HEK293T (cell line): ENCODE measurements around the gene CDH15.

ENCODE experiments used
- CTCF ChIA-PET: fragments of 350-600 bp; formaldehyde crosslinking; extraction: SDS; loops from one replicate; lab custom pipeline; 2021; ENCODE audit warnings: antibody characterized with exemption, inconsistent platforms; lab: Yijun Ruan, JAX
- POLR2A ChIA-PET: fragments of 350-600 bp; formaldehyde crosslinking; extraction: SDS; loops from one replicate; lab custom pipeline; 2020; ENCODE audit warnings: antibody characterized with exemption, inconsistent platforms; lab: Yijun Ruan, JAX
- DNase-seq: peaks from one replicate; pipeline ENCODE4 v3.0.0; 2012; ENCODE audit warnings: mixed read lengths; ENCODE audit errors: extremely low spot score
- ARNT ChIP-seq: fragments of 450-650 bp; IDR thresholded peaks from 2 replicates; pipeline ENCODE4 v1.6.1; 2017; ENCODE audit warnings: mild to moderate bottlenecking
- BHLHE40 ChIP-seq: fragments of 450-650 bp; IDR thresholded peaks from 2 replicates; pipeline ENCODE4 v1.6.1; 2016; ENCODE audit warnings: mild to moderate bottlenecking, moderate library complexity, borderline replicate concordance
- CTBP1 ChIP-seq: fragments of 450-650 bp; IDR thresholded peaks from 2 replicates; pipeline ENCODE4 v1.6.1; 2016; ENCODE audit warnings: borderline replicate concordance
- ELF4 ChIP-seq: fragments of 450-650 bp; IDR thresholded peaks from 2 replicates; pipeline ENCODE4 v1.6.1; 2017; ENCODE audit warnings: antibody characterized with exemption
- FOXA1 ChIP-seq: fragments of 450-650 bp; IDR thresholded peaks from 2 replicates; pipeline ENCODE4 v1.6.1; 2016; ENCODE audit warnings: mild to moderate bottlenecking
- FOXK2 ChIP-seq: fragments of 450-650 bp; IDR thresholded peaks from 2 replicates; pipeline ENCODE4 v1.6.1; 2016; ENCODE audit warnings: mild to moderate bottlenecking
- FOXM1 ChIP-seq: fragments of 450-650 bp; IDR thresholded peaks from 2 replicates; pipeline ENCODE4 v1.6.1; 2017; ENCODE audit warnings: mild to moderate bottlenecking, borderline replicate concordance
- HDGF ChIP-seq: fragments of 450-650 bp; IDR thresholded peaks from 2 replicates; pipeline ENCODE4 v1.6.1; 2017; ENCODE audit warnings: antibody characterized with exemption, borderline replicate concordance
- L3MBTL2 ChIP-seq: fragments of 450-650 bp; conservative IDR thresholded peaks from 2 replicates; pipeline ENCODE4 v1.6.1; 2016; ENCODE audit warnings: mild to moderate bottlenecking
- LEF1 ChIP-seq: fragments of 450-650 bp; IDR thresholded peaks from 2 replicates; pipeline ENCODE4 v1.6.1; 2017; ENCODE audit warnings: mild to moderate bottlenecking, borderline replicate concordance
- NFRKB ChIP-seq: fragments of 450-650 bp; IDR thresholded peaks from 2 replicates; pipeline ENCODE4 v1.6.1; 2016; ENCODE audit warnings: mild to moderate bottlenecking, moderate library complexity
- SP1 ChIP-seq: fragments of 450-650 bp; IDR thresholded peaks from 2 replicates; pipeline ENCODE4 v1.6.1; 2017
- SUZ12 ChIP-seq: fragments of 450-650 bp; IDR thresholded peaks from 2 replicates; pipeline ENCODE4 v1.6.1; 2016; ENCODE audit warnings: mild to moderate bottlenecking
- TARDBP ChIP-seq: fragments of 450-650 bp; IDR thresholded peaks from 2 replicates; pipeline ENCODE4 v1.6.1; 2016
- ZNF384 ChIP-seq: fragments of 450-650 bp; IDR thresholded peaks from 2 replicates; pipeline ENCODE4 v1.6.1; 2016
- TF ChIP-seq, protein P1 (sequence below): fragments of 450-650 bp; IDR thresholded peaks from 2 replicates; pipeline ENCODE4 v1.6.1; 2016

Gene CDH15

DNA sequence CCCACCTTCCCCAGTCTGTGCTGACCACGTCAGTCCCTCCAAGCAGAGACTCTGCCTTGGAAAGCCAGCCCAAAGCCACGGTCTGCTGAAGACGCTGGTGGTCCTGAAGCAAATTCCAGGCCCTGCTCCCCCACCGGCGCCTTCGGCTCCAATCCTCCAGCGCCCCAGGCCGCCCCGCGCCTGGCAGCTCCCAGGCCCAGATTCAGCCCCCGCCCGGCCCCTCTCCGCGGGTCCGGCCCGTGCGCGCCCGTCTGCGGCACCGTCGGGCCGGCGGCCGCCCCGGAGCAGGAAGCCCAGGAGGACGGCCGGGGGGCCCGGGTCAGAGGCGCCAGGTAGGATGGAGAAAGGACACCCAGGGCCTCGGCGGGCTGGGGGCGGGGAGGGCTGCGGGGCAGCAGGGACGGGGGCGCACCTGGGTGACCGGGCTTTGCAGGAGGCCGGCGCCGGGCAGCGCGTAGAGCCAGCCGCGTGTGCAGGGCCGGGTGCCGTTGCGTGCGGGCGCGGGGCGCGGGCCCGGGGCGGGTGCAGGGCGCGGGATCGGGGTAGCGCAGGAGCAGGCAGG, 29.4 kb downstream of the CDH15 start:
- ChIA-PET POLR2A (no interaction called here), CTCF (no interaction called here)
- TF ChIP-seq TARDBP (no peak), ELF4 (no peak), FOXA1 (no peak), FOXM1 (no peak), ARNT (no peak), NFRKB (no peak), L3MBTL2 (no peak), SP1 (no peak), CTBP1 (no peak)
- TF ChIP-seq, protein P1, sequence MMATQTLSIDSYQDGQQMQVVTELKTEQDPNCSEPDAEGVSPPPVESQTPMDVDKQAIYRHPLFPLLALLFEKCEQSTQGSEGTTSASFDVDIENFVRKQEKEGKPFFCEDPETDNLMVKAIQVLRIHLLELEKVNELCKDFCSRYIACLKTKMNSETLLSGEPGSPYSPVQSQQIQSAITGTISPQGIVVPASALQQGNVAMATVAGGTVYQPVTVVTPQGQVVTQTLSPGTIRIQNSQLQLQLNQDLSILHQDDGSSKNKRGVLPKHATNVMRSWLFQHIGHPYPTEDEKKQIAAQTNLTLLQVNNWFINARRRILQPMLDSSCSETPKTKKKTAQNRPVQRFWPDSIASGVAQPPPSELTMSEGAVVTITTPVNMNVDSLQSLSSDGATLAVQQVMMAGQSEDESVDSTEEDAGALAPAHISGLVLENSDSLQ, result no peak
- DNase-seq, result no peak

DNA sequence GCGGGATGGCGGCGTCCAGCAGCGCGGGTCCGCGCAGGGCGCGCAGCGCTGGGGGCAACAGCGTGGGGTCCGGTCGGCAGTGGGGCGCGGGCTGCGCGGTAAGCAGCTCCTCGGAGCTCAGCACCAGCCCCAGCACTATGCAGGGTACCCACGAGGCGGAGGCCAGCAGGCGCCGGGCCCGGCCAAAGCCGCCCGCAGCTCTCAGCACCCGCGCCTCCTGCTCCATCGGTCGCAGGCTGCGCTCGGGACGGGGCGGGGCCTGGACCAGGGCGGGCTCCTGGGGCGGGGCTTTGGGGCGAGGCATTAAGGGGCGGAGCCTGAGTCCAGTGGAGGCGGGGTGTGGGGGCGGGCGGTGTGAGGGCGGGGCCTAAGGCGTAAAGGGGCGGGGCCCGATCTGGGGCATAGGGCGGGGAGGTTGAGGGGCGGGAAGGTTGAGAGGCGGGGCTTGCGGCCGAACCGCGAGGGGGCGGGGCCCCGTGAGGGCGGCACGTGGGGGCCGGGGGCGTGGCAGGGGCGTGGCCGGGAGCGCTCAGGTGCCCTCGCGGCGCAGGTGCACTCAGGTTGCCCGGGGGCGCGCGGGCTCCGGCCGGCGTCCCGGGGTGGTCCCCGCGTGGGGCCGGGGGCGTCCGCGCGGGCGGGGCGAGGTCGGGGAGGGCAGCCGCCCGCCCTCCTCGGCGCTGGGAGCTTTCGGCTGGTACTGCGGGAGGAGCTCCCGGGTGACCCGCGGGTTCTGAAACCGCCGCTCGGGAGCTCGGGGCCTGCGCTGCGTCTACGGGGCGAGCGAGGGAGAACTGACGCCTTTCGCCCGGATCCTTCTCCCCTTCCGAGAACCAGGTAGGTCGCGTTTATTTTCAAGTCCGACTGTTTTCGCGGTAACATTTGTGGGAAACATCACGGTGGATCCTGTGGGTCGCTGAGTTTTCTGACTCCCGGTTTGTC, 30.2 kb downstream of the CDH15 start:
- TF ChIP-seq ZNF384 (no peak), L3MBTL2 (no peak), ARNT (no peak), SUZ12 (no peak)
- POLR2A ChIA-PET, result no interaction called here
- CTCF ChIA-PET, result no interaction called here
- DNase-seq, result peak; percentile 97

DNA sequence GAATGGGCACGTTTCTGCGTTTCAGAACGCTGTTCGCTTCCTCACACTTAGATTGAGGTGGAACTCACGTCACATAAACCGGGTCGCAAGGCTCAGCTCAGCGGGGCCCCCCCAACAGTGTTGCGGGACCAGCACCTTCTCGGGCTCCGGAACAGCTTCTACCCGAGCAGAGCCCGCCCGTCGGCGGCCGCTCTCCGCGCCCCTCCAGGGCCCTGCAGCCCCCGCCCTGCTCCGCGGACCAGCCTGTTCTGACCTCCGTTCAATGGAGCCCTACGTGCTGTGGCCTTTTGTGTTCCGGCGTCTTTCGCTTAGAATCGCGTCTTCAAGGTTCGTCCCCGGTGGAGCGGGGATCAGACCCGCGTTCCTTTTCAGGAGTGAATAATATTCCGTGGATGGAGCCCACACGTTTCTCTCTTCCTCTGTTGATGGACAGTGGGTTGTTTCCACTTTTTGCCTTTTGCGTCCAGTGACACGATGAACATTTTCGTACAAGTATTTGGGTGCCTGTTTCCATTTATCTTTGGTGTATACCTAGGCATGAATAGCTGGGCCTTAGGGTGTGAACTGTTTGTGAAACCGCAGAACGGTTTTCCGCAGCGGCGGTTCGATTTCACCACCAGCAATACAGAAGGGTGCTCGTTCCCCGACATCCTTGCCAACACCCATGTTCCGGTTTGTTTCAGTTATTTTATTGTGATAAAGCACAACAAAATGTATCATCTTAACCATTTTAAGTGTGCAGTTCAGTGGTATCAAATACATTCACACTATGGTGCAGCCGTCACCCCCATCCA, 31.1 kb downstream of the CDH15 start:
- ChIA-PET CTCF (no interaction called here), POLR2A (no interaction called here)
- DNase-seq, result no peak
- TF ChIP-seq CTBP1, result no peak
- TF ChIP-seq BHLHE40, result no peak
- no peak for TF ChIP-seq FOXK2
- no peak for TF ChIP-seq SUZ12
- no peak for TF ChIP-seq FOXA1
- TF ChIP-seq NFRKB, result no peak

DNA sequence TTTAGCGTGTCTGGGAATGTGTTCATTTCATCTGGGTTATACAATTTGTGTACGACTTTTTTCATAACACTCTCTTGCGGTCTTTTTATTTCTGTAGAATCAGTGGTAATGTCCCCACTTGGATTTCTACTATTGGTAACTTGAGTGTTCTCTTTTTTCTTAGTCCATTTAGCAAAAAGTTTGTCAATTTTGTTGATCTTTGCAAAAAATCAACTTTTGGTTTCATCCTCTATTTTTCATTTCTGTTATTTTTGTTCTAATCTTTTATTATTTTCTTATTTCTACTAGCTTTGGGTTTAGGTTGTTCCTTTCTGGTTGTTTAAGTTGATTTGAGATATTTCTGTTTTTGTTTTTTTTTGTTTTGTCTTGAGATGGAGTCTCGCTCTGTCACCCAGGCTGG, 36.4 kb downstream of the CDH15 start:
- POLR2A ChIA-PET, result no interaction called here

DNA sequence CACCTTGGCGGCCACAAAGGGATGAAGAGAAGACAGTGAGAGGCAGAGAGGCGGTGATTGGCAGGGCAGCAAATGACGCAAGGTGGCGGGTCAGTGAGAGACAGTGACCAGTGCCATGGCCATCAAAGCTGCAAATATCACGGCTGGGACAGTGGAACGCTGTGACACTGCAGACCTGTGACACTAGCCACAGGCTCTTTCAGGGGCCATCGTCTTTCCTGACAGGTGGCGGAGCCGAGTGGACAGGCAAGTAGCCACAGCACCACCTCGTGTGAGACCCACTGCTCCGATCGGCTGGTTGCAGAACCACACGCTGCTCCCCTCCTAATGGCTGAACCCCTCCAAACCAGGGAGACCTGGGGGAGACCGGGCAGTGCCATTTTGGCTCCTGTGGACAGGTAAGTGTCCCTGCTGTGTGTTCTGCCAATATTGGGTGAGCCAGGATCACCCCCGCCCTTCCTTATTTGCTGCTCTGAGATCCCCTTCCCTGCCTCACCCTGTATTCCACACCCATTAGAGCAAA, 38.0 kb downstream of the CDH15 start:
- ChIA-PET POLR2A (no interaction called here), CTCF (no interaction called here)
- TF ChIP-seq, protein P1, result no peak
- TF ChIP-seq CTBP1 (no peak), HDGF (no peak), ZNF384 (no peak), L3MBTL2 (no peak), NFRKB (no peak), SUZ12 (no peak), FOXK2 (no peak), BHLHE40 (no peak), LEF1 (no peak), ARNT (no peak), FOXA1 (no peak), SP1 (no peak), ELF4 (no peak), TARDBP (no peak)
- DNase-seq, result no peak

More for the DNA sequence above, 36.4 kb downstream of the CDH15 start:
- DNase-seq, result no peak
- TF ChIP-seq SP1 (no peak), ELF4 (no peak), FOXK2 (no peak), TARDBP (no peak), ARNT (no peak)
- CTCF ChIA-PET, result no interaction called here

DNA sequence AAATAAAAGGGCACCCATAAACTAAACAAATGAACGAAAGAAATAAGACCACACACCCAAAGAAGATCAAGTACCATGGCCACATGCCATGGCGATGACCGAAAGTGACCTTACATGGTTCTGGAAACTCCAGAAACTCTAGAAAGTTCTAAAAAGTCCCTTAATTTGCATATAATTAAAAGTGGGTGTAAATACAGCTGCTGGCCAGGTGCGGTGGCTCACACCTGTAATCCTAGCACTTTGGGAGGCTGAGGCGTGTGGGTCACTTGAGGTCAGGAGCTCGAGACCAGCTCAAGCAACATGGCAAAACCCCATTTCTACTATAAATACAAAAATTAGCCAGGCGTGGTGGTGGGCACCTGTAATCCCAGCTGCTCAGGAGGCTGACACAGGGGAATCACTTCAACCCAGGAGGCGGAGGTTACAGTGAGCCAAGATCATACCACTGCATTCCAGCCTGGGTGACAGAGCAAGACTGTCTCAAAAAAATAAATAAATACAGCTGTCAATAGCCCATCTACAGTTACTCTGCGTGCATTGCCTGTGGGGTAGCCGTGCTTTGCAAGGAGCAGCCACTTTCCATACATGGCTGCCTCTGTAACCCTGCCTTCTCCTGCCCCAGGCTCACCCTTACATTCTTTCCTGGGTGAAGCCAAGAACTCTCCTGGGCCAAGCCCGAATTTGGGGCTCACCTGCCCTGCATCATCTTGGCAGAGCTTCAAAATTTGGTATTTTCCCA, 38.8 kb downstream of the CDH15 start:
- ChIA-PET POLR2A (no interaction called here), CTCF (no interaction called here)
- no peak for TF ChIP-seq ELF4
- TF ChIP-seq SUZ12, result no peak
- no peak for TF ChIP-seq SP1
- no peak for TF ChIP-seq FOXK2
- no peak for TF ChIP-seq FOXM1
- TF ChIP-seq, protein P1, result no peak
- TF ChIP-seq L3MBTL2, result no peak
- TF ChIP-seq NFRKB, result no peak
- DNase-seq, result no peak
